GM18909 (cell line): ENCODE measurements around the gene L2HGDH.
"Not testable (repeated sequence)": the region's sequence is repeated elsewhere in the genome, so short reads cannot be mapped to it uniquely, and the experiment has no call there.

ENCODE experiments used
- ATAC-seq: cut with Tn5 transposase; IDR thresholded peaks from one replicate; pipeline ENCODE4 v1.9.1; 2021; ENCODE audit warnings: mild to moderate bottlenecking; ENCODE audit not compliant: unreplicated experiment, poor library complexity

Gene L2HGDH

DNA sequence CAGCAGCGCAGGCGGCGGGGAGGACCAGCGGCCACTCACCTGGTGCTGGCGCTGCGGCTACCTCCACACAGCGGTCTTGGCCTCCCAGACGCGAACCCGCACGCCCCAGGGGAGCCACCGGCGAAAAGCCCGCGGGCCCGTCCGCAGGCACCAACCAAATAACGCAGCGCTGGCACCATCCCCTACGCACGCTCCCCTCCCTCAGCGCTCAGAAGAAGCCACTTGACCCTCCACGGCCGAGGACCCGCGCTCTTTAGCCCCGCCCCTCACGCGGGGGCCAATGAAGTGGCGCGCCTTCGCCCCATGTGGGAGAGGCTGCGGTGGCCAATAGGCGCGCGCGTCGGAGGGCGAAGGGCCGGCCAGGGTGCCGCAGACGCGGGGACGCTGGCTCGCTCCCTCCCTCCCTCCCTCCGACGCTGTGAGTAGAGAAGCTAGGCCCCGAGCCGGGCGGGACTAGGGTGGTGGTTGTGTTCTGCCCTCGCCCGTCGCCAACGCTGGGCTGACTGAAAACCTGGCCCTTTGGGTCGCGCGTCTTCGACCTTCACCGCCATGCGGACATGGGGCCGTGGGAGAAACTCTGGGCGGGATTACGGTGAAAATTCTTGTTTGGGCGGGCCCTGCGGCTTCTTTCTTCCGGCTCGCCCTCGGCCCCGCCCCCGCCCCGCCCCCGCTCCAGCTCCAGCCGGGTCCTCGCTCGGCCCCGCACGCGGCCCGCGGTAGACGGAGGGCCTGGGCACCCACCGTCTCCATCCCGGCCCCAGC, at the start of gene L2HGDH, which contains the start of gene DMAC2L:
L2HGDH (minus strand) TSS at position 258 of the 762 bp plus-strand sequence; CDS start at position 179, 79 bp downstream.
DMAC2L (plus strand) TSS at position 353 of the 762 bp plus-strand sequence. CDS start 9,164 bp downstream, outside the sequence.
- peak; percentile 96 for ATAC-seq

DNA sequence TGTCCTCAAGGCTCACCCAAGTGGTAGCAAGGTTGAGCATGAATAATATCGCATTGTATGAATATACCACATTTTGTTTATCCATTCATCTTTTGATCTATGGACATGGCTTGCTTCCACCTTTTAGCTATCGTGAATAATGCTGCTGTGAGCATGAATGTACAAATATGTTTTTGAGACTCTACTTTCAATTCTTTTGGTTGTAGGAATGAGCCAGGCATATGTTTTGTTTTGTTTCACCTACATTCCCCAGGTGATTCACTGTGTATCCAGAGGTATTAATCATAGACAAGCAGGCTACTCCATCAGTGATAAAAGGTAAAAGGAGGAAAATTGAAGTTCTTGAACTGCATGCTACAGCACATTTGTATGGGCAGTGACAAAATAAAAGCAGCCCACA, 48.8 kb upstream of the L2HGDH start:
- no peak for ATAC-seq

DNA sequence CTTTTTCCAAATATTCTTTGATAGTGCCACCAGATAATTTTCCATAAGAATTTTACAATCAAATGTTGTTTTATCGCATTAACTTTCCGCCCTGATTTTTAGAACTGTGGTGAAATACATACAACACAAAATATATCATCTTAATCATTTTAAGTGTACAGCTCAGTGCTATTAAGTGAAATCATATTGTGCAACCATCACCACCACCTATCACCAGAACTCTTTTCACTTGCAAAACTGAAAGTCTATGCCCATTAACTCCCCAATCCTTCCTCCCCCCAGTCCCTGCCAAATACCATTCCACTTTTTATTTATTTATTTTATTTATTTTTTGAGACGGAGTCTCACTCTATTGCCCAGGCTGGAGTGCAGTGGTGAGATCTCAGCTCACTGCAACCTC, 48.1 kb upstream of the L2HGDH start:
- no peak for ATAC-seq

DNA sequence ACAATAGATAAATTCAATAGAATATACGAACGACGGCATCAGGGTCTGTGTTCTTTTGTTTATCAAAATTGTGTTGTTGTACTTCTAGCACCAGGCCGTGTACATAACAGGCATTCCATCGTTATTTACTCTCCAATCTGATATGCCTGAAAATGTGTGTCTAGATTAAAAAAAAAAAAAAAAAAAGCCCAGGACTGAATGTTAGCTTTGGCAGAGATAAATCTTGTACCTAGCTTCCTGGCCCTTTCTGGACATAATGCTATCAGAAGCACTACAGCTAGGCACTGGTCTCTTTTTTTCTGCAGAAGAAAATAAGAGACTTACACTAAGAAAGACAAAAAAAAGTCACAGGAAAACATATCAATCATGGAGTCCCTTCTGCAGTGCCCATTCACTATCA, 47.6 kb upstream of the L2HGDH start:
- no peak for ATAC-seq

DNA sequence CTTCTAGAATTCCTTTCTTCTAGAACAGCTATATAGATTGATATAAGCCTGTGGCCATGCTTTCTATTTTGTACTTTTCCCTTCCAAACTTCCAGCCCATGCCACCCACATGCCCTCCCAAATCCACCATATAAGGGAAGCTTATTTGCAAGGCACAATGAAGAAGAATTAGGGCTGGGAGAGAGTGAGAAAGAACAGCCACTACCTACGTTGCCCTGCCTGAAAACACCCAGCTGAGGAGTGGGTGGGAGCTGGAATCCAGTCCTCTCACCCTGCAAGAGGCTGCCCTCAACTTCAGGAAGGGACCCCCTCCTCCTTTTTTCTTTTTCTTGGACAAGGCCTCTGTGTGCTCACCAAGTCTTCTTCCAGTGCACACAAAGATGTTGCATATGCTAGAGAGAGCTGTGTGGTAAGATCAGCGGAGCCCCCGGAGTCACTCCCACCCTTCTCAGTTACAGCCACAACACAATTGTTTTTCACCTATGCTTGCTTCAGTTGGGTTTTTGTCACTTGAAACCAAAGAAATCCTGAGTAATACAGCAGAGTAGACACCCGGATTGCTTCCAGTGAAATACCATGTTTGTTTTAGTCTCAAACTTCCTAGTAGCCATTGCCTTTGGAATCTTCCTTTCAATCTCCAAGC, 45.8 kb upstream of the L2HGDH start:
- no peak for ATAC-seq

DNA sequence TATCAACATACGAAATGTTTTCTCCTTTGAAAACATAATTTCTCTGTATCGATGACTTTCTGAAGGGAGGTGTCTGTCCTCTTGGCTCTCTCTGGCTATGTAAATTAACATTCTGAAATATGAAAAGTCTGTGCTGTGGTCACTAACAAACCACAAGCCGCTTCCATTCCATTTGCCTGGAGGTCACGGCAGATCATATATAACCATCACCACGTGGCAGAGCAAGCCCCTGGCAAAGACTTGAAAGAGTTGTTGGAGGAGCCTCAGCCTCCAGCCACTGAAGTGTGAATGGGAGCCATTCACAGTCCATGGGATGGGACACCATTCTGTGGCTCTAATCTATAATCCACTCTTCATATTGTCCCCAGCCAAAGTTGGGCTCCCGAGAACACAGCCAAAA, 45.1 kb upstream of the L2HGDH start:
- ATAC-seq = no peak

DNA sequence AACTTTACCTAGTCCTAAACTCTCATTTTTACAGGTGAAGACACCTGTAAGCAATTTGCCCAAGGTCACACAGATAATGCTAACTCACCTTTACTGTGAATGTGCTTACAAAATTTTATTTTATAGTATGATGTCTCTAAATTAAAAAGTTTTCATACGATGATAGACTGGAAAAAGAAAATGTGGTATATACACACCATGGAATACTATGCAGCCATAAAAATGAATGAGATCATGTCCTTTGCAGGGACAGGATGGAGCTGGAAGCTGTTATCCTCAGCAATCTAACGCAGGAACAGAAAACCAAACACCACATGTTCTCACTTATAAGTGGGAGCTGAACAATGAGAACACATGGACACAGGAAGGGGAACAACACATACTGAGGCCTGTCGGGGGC, 44.3 kb upstream of the L2HGDH start:
- ATAC-seq = not testable (repeated sequence)

DNA sequence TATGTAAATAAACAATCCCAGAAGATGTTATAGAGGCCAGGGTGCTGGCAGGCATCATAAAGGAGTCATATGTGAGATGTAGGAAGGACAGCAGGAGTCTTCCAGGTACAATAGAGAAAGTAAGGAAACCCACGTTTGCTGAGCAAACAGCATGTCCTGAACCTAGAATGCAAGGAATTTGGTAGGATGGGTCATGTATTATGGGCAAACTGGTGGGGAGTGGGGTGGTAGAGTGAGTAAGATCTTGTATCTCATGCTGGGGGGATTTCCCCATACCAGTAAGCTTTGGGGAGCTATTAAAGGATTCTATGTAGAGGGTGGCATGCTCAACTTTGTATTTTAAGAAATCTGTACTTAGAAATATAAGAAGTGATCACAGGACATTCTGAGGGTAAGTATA, 43.7 kb upstream of the L2HGDH start:
- ATAC-seq = no peak

DNA sequence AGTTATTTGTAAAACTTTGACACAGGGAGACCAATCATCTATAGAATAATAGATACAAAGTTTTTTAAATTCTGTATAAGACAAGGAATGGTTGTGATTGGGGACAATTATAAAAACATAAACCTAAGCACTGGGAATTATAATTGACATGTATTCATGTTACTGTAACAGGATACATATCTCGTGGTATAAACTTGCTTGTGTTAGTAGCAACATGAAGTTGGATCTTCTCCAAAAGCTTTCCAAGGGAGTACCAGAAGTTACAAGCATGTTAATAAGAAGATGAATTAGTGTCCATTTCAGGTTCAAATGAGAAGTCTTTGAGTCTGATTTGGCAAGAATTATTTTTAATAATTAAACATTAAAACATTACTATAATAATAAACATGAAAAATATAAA, 42.5 kb upstream of the L2HGDH start:
- no peak for ATAC-seq

DNA sequence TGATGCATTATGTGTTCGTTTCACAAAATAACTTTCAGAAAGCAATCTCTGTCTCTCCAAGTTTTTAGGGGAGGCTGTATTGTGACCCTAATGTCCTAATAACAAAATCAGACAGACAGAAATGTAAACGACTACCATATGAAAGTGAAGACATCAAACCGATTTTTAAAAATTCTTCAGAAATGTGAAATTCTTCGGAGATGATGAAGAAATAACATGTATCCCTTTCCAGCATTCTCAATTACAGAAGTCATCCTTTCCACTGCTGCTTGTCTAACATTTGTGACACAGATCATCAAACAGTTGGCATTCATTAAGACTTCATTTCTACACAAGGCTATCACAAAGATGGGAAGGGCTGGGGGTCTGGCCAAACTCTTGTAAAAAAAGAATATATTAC, 41.1 kb upstream of the L2HGDH start:
- no peak for ATAC-seq

DNA sequence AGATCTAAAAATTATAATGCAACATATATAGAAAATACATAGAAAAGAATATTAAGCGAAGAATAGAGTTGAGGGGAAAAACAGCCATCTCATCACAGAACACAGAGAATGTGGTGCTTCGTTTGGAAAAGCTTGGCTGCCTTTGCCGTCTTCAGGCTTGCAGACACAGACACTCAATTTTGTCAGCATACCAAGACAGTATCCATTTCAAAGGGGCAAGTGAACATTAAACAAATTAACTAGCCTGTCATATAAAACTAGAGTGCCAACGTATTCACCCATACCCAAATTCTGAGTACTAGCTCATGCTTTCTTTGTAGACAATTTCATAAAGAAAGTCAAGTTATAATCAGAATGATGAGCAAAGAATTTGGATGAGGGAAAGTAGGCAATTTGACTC, 40.6 kb upstream of the L2HGDH start:
- ATAC-seq = no peak

DNA sequence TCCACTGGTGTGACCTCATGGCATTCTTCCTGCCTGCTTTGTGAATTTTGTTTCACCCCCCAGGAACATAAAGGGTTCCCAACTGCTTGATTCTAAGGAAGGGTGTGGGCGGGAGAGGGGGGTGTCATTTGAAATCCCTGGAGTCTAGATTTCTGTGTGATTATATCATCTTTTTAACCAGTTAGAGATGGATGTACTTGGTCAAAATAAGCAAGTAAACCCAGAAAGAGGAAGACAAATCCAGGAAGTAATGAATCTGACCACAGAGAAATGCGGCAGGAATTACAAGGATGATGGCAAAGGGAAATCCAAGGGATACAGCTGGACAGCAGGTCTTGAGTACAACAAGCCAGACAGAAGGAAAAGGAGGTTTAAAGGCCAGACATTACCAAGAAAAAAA, 38.9 kb upstream of the L2HGDH start:
- no peak for ATAC-seq

DNA sequence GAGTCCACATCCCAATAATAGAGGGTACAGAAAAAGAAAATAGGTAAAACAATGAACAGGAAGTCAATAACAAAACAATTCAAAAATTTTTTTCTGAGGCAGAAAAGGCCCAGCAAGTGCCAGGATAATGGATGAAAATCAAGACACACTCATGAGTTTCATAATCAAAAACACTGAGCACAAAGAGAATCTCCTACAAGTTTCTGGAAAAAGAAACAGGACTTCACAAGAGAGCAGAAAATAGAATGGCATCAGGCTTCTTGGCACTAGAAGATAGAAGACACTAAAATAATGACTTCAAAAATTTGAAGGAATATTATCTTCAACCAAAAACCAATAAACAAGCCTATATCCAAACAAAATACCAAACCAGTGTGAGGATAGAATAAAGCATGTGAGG, 36.9 kb upstream of the L2HGDH start:
- ATAC-seq = no peak

DNA sequence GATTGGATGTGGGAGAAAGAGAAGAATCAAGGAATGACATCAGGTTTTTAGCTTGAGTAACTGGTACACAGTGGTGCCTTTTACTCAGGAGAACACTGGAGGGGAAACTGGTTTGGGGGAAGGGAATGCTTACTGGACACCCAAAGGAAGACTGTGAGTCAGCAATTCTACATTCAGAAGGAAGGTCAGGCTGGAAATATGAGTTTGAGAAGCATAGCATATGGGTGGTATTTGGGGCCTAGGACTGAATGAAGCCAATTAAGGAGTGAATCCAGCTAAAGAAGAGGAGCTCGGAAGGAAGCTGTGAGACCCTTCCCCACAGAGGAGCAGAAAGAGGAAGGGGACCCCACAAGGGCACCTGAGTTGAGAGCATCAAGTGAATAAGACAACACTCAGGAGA, 35.5 kb upstream of the L2HGDH start:
- ATAC-seq = no peak

DNA sequence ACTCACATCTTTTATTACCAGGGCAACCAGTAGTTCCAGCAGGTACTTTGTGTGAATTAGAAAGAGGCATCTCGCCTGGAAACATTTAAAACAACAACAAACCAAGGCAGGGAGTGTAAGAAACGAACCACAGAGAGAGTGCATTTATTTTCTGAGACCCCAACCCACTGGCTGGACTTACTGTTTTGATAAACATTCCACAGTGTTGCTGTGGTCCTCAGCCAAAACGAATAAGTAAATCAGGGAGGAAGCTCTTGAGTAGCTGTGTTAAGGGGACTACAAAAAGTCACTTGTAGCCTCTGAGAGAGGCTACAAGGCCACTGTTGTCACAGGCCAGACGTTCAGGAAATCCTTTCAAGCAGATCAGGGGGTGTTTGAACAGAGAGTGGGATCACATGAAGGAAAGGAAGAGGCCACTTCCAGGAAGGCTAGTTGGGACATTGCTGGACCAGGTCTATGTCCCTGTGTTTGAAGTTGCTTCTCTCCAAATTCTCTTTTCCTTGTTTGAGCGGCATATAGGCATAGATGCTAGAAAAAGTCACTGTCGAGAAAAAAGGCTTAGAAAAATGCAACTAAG, 33.9 kb upstream of the L2HGDH start:
- no peak for ATAC-seq

DNA sequence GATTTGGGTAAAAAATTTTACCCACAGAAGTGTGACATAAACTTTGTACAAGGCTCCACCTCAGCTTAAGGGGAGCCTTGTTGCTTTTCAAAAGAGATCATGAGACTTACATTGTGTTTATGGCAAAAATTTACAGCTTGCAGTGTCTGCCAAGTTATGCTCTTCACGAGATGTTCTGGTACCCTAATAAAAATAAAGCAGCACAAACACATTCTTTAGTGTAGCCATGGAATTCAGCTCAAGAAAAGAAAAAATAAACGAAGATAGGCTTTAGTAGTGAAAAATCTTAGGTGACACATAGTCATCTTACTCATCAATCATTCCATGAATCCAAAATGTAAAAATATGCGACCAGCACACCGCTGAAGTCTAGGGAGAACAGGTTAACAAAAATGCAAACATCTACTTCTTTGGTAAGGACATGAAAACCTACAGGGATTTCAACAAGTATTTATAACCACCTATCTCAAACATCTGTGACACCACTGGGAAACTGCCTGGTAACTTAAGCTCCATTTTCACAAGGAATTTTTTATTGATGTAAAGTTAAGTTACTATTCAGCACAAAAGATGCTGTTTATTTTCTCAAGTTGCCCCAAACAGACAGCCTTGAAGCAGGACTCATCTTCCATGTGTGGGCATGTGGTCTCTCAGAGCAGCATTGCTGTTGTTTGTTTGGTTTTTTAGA, 33.0 kb upstream of the L2HGDH start:
- no peak for ATAC-seq

DNA sequence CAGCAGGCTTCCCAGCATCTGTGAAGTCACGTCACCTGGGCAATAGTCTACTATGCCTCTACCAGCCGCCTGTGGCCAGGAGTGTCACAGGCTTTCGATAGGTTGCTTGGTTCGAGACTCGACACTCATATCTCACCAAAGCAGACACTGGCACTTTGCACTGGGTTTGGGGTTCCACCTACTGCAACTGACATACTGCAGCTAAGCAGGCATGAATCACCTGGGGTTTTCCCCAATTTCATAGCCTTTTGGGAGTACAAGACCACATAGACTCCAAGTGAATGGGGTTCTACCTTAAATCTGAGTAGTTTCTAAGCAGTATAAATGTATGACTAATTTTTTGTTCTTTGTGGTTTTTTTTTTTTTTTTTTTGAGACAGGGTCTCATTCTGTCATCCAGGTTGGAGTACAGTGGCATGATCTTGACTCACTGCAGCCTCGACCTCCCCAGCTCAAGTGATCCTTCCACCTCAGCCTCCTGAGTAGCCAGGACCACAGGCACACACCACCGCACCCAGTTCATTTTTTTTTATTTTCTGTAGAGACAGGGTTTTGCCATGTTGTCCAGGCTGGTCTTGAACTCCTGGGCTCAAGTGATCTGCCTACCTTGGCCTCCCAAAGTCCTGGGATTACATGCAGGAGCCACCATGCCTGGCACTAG, 32.2 kb upstream of the L2HGDH start:
- ATAC-seq = peak; percentile 88

DNA sequence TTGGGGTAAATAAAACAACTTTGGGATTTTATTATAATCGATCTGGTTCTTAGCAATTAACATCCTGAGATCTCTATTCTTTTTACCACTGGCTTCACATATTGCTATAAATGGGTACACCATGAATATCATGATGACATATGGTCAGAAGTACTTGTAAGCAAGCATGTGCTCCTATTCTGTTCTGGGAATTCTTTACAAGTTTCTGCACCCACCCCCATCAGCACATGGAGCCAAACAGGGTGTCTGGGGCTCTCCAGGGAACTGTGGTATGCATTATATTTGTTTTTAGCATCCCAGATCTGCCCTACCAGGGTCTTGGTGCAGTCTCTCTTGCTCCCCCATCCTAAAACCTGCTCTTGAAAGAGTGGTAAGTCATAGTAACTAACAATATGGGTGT, 31.4 kb upstream of the L2HGDH start:
- no peak for ATAC-seq

DNA sequence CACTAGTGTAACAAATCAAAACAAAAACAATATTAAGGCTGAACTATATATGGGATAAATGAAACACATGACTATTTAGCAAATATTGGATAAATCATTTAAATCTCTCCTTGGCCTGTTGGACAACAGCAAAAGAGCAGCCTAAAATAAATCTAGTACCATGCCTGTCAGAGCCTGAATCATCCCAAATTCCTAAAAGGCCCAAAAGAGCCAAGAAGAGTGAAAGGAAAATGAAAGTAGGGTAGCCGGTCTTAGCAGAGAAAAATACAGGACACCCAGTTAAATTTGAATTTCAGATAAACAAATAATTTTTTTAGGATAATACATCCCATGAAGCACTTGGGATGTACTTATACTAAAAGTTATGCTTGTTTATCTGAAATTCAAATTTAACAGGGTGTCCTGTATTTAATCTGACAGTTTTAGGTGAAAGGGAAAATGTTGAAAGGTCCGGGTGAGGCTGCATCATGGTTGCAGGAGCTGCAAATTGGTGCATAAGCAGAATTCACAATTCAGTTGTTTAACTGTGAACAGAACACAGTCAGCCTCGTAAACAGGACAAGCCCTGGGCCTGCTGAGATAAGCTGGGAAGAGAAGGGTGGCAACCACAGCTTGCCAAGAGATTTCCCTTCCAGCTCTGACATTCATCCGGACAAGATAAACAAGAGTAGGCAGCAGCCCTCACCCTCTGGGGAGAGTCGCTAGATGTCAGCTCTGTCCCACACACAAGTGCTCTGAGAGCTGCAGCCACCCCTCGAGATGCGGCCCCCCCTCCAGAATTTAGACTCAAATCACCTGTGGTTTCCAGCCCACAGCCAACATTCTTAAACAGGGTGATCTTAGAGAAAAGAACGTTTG, 30.4 kb upstream of the L2HGDH start:
- peak; percentile 51 for ATAC-seq

DNA sequence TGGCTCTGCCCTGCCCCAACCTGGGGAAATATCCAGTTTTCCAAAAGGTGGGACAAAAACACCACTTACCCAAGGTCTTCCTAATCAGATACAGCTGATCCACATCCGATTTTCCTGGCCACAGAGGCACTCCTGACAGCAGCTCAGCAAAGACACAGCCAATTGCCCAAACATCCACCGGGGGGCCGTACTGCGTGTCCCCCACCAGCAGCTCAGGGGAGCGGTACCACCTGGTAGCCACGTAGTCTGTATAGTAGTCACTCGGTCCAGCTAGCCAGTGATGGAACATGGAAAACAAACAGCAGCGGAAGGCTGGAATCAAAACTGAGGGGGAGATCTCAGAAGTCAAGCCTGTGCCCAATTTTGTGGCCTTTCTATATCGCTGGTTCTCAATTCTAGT, 28.9 kb upstream of the L2HGDH start:
- ATAC-seq = no peak
